HG03342 (cell line): ENCODE data around the gene GPATCH1.
"Not testable (repeated sequence)": the region's sequence is repeated elsewhere in the genome, so short reads cannot be mapped to it uniquely, and the experiment has no call there.

Experiments used
- ATAC-seq: cut with Tn5 transposase; IDR thresholded peaks from one replicate; pipeline ENCODE4 v1.9.1; 2021; ENCODE audit warnings: mild to moderate bottlenecking, moderate library complexity; ENCODE audit not compliant: unreplicated experiment

Gene GPATCH1, protein sequence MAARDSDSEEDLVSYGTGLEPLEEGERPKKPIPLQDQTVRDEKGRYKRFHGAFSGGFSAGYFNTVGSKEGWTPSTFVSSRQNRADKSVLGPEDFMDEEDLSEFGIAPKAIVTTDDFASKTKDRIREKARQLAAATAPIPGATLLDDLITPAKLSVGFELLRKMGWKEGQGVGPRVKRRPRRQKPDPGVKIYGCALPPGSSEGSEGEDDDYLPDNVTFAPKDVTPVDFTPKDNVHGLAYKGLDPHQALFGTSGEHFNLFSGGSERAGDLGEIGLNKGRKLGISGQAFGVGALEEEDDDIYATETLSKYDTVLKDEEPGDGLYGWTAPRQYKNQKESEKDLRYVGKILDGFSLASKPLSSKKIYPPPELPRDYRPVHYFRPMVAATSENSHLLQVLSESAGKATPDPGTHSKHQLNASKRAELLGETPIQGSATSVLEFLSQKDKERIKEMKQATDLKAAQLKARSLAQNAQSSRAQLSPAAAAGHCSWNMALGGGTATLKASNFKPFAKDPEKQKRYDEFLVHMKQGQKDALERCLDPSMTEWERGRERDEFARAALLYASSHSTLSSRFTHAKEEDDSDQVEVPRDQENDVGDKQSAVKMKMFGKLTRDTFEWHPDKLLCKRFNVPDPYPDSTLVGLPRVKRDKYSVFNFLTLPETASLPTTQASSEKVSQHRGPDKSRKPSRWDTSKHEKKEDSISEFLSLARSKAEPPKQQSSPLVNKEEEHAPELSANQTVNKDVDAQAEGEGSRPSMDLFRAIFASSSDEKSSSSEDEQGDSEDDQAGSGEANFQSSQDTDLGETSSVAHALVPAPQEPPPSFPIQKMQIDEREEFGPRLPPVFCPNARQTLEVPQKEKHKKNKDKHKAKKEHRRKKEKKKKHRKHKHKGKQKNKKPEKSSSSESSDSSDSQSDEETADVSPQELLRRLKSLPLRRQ

GRCh38 chr19:33080761-33081681 lies at the start of gene GPATCH1:
GPATCH1 (plus strand) TSS chr19:33081181; CDS start chr19:33081194, 13 bp downstream.
- peak; percentile 87 for ATAC-seq

GRCh38 chr19:33032218-33032781 lies 48.7 kb upstream of the GPATCH1 start:
- no peak for ATAC-seq

- ATAC-seq: no peak
Observed at GRCh38 chr19:33035461-33035860, 45.5 kb upstream of the GPATCH1 start.

- not testable (repeated sequence) for ATAC-seq
Observed at GRCh38 chr19:33036370-33037167, 44.4 kb upstream of the GPATCH1 start.

GRCh38 chr19:33037168-33038025 lies 43.6 kb upstream of the GPATCH1 start:
- not testable (repeated sequence) for ATAC-seq

DNA sequence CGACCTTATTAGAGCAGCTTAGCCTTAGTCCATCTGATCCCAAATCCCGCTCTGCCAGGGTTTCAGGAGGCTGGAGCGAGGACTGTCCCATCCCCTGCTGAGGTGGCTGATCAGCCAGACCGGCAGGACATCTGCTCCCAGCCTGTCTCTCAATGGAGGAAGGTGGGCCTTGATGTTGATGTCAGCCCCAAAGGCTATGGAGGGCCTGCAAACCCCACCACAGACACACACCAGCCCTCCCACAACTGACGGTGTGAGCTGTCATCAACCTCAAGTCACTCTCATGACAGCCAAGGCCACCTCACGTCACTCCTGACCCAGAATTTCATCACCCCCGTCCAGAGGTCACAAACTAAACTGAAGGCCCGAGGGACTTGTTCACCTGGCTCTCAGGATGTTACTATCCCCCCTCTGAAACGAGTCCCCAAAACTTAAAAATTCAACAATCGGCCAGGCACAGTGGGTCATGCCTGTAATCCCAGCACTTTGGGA lies 41.8 kb upstream of the GPATCH1 start:
- no peak for ATAC-seq

DNA sequence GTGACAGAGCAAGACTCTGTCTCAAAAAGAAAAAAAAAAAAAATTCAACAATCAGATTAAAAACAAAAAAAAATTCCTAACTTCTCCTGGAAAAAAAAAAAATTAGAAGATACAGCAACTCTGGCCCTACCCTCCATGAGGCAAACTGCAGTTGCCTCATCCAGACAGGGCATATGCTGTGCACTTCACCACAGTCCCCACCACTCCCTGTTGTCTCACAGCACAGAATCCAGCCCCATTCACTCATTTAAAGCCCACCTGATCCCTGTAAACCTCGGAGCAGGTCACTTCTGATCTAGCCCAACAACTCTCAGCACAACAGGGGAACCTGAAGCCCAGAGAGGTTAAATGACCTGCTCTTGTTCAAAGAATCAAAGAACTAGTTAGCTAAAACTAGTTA lies 41.2 kb upstream of the GPATCH1 start:
- no peak for ATAC-seq

GRCh38 chr19:33040994-33041827 lies 39.8 kb upstream of the GPATCH1 start:
- no peak for ATAC-seq

DNA sequence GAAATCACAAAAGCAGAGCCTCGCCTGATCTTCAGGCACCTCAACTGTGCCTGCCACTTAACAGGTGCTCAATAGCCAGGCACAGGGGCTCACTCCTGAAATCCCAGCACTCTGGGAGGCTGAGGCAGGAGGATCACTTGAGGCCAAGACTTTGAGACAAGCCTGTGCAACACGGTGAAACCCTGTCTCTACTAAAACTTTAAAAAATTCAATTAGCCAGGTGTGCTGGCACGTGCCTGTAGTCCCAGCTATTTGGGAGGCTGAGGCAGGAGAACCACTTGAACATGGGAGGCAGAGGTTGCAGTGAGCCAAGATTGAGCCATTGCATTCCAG lies 39.2 kb upstream of the GPATCH1 start:
- ATAC-seq: not testable (repeated sequence)

GRCh38 chr19:33047422-33047821 lies 33.6 kb upstream of the GPATCH1 start:
- no peak for ATAC-seq

DNA sequence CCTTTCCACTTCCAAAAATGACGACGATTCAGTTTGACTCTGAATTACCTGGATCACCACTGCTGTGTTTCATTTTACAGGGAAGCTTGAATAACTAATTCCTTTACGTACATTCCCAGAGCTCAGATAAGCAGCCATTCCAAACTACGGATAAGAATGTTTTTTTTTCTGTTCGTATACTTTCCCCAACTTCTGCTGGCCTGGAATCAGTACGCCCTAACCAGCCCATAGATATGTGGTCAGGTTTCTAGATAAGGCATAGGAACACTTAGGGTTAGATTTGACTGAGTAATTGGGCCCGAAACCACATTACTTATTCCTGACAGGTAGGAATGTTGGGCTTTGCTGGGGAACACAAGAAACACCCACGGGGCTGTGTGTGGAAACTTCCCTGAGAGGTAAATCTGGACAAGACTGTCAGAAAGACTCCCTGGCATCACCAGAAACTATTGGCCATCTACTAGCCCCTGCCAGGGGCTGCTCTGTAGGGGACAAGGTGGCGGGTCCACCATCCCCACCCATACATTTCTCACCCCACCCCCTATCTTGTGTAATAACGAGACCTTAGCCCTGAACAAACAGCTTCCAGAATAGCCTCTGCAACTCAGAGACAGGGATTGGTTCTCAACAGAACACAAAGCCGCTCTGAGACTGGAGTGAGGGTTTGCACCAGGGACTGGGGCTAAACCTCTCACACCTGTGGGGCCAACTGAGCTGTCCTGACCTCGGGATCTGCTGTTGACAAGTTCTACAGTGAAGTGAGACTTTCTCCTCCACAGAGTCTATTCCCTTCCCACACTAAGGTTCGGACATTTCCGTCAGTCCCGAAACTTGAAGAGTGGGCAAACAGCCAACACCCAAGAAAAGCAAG lies 31.9 kb upstream of the GPATCH1 start:
- no peak for ATAC-seq

DNA sequence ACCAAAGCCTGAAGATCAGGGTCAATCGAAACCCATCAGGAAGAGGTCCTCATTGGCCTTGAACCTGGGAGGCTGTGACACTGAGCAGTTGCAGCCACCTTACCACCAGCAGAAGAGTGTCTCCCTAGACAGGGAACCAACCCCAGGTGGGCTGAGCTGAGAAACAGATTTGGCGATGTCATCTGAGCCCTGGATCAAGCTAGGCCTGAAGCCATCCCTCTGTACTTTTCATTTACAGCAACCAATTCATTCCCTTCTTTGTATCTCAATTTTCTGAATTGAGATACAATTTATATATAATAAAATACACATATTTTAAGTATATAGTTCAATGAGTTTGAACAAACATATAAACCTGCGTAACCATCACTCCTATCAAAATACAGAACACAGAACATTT lies 30.9 kb upstream of the GPATCH1 start:
- ATAC-seq: no peak

GRCh38 chr19:33052352-33052972 lies 28.5 kb upstream of the GPATCH1 start:
- no peak for ATAC-seq

GRCh38 chr19:33054623-33055022 lies 26.4 kb upstream of the GPATCH1 start:
- ATAC-seq: no peak

- no peak for ATAC-seq
Observed at GRCh38 chr19:33055718-33056117, 25.3 kb upstream of the GPATCH1 start.

GRCh38 chr19:33060586-33060985 lies 20.4 kb upstream of the GPATCH1 start:
- no peak for ATAC-seq
